GM12878 (cell line): ENCODE data around the gene NPLOC4. TPM values are rescaled to one million over a fixed set of nuclear protein-coding genes. Genes with fewer than 3 reads are reported as not detected.

Source experiments
- ATAC-seq: fragments of 200-7000 bp; cut with Tn5 transposase; 3 replicates; pipeline ENCODE4 v1.9.1; 2020; ENCODE audit warnings: mild to moderate bottlenecking, moderate library complexity
- BruUV-seq: library from RNA; stranded (reverse); fragments of 400-500 nt; replicated peaks from 2 replicates; lab custom pipeline; 2021; lab: Mats Ljungman, UMichigan
- CTCF ChIA-PET: fragments of 300-600 bp; sonication (Branson Sonifier 250); formaldehyde crosslinking; extraction: SDS; loops from one replicate; lab custom pipeline; 2021; ENCODE audit warnings: inconsistent platforms; lab: Yijun Ruan, JAX
- POLR2A ChIA-PET: fragments of 350-600 bp; formaldehyde crosslinking; extraction: SDS; loops from one replicate; lab custom pipeline; 2021; ENCODE audit warnings: inconsistent platforms; lab: Charles Lee
- RAD21 ChIA-PET: fragments of 300-600 bp; sonication (Branson Sonifier 250); formaldehyde crosslinking; loops from one replicate; lab custom pipeline; 2023; ENCODE audit warnings: antibody characterized with exemption; ENCODE audit not compliant: unreplicated experiment; lab: Charles Lee
- SMC1A ChIA-PET: fragments of 300-600 bp; sonication (Branson Sonifier 250); formaldehyde crosslinking; loops from one replicate; lab custom pipeline; 2023; ENCODE audit not compliant: unreplicated experiment, uncharacterized antibody; lab: Charles Lee
- DNase-seq: peaks from one replicate; pipeline ENCODE4 v3.0.0-alpha.2; 2011; ENCODE audit warnings: low read depth, low spot score
- FAIRE-seq: peaks from 3 replicates; lab custom pipeline; 2011; peaks lifted over from hg19 to GRCh38; lab: Jason Lieb, UNC
- H2AFZ ChIP-seq: 2 replicates; pipeline ENCODE4 v1.6.0; 2011; ENCODE audit warnings: low read depth, low read length, control low read depth; ENCODE audit not compliant: control insufficient read depth
- H3K27ac ChIP-seq: 2 replicates; pipeline ENCODE4 v1.5.1; 2011; ENCODE audit warnings: control low read depth; ENCODE audit not compliant: control insufficient read depth, insufficient read depth
- H3K27me3 ChIP-seq, 2 experiments: replicated peaks in 1 of 2; 2 replicates each; pipeline versions ENCODE4 v1.6.0 to v1.6.1; 2011; ENCODE audit warnings: low read length in 1 of 2; ENCODE audit not compliant: control insufficient read depth in 2 of 2, insufficient read depth in 2 of 2
- H3K36me3 ChIP-seq, 2 experiments: 2 replicates each; pipeline ENCODE4 v1.5.1; 2011; ENCODE audit warnings: low read length in 1 of 2; ENCODE audit not compliant: control insufficient read depth in 2 of 2, insufficient read depth in 2 of 2
- H3K4me1 ChIP-seq: 2 replicates; pipeline ENCODE4 v1.6.1; 2011; ENCODE audit warnings: mild to moderate bottlenecking, low read length, moderate library complexity, mixed read lengths; ENCODE audit not compliant: control insufficient read depth, insufficient read depth
- H3K4me2 ChIP-seq: 2 replicates; pipeline ENCODE4 v1.6.0; 2011; ENCODE audit warnings: control low read depth; ENCODE audit not compliant: control insufficient read depth, insufficient read depth
- H3K4me3 ChIP-seq: fragments of 200-600 bp; sonication (generic); 2 replicates; pipeline ENCODE4 v1.5.1; 2016
- H3K79me2 ChIP-seq: 2 replicates; pipeline ENCODE4 v1.6.0; 2011; ENCODE audit warnings: low read length; ENCODE audit not compliant: control insufficient read depth, insufficient read depth
- H3K9ac ChIP-seq: 2 replicates; pipeline ENCODE4 v1.8.0; 2011; ENCODE audit warnings: low read length, control low read depth, mixed read lengths; ENCODE audit not compliant: control insufficient read depth, insufficient read depth
- H3K9me3 ChIP-seq: replicated peaks from 3 replicates; pipeline ENCODE4 v1.5.1; 2011; ENCODE audit warnings: mild to moderate bottlenecking, low read length; ENCODE audit not compliant: control insufficient read depth, insufficient read depth
- H4K20me1 ChIP-seq: 2 replicates; pipeline ENCODE4 v1.6.0; 2011; ENCODE audit not compliant: control insufficient read depth, insufficient read depth
- ATF7 ChIP-seq: fragments of 450-650 bp; IDR thresholded peaks from 2 replicates; pipeline ENCODE4 v1.6.1; 2016; ENCODE audit warnings: low read depth, mild to moderate bottlenecking
- BCL11A ChIP-seq: IDR thresholded peaks from 2 replicates; pipeline ENCODE4 v1.6.1; 2011; ENCODE audit warnings: low read depth, low read length
- FOS ChIP-seq: IDR thresholded peaks from 3 replicates; pipeline ENCODE4 v1.6.1; 2011; ENCODE audit warnings: borderline replicate concordance; ENCODE audit not compliant: insufficient read length; ENCODE audit errors: extremely low read depth
- GABPA ChIP-seq: IDR thresholded peaks from 2 replicates; pipeline ENCODE4 v1.6.1; 2014; ENCODE audit warnings: antibody characterized with exemption, low read depth, mild to moderate bottlenecking, inconsistent platforms
- HDGF ChIP-seq: fragments of 450-650 bp; IDR thresholded peaks from 2 replicates; pipeline ENCODE4 v1.6.1; 2016; ENCODE audit warnings: antibody characterized with exemption
- MEF2B ChIP-seq: fragments of 450-650 bp; IDR thresholded peaks from 2 replicates; pipeline ENCODE4 v1.6.1; 2018; ENCODE audit warnings: mild to moderate bottlenecking, moderate library complexity; ENCODE audit not compliant: partially characterized antibody, poor library complexity, severe bottlenecking
- RELA ChIP-seq: fragments of 450-650 bp; IDR thresholded peaks from 2 replicates; pipeline ENCODE4 v1.8.0; 2014; ENCODE audit warnings: borderline replicate concordance; ENCODE audit not compliant: partially characterized antibody
- SMC3 ChIP-seq: IDR thresholded peaks from 2 replicates; pipeline ENCODE4 v1.6.1; 2011; ENCODE audit warnings: low read length, improper control_type of control experiment, borderline replicate concordance
- SREBF1 ChIP-seq: IDR thresholded peaks from 2 replicates; pipeline ENCODE4 v1.6.1; 2012; ENCODE audit warnings: mild to moderate bottlenecking, low read length
- ZNF217 ChIP-seq: fragments of 450-650 bp; IDR thresholded peaks from 2 replicates; pipeline ENCODE4 v1.6.1; 2017; ENCODE audit warnings: antibody characterized with exemption, mild to moderate bottlenecking
- ZNF622 ChIP-seq: fragments of 450-650 bp; IDR thresholded peaks from 2 replicates; pipeline ENCODE4 v1.6.1; 2017; ENCODE audit warnings: mild to moderate bottlenecking, inconsistent platforms
- WGBS: methylation state at CpG from one replicate; pipeline ENCODE4 v1.1.6; 2016; ENCODE audit warnings: low lambda C conversion rate; ENCODE audit not compliant: insufficient replicate concordance, insufficient coverage; ENCODE audit errors: missing lambda C conversion rate; 5-methylcytosine and 5-hydroxymethylcytosine counted together
- in situ Hi-C: fragments of 300-500 bp; cut with MboI; formaldehyde crosslinking; loops from 9 replicates; pipeline ENCODE4 v1.14.3; 2018; ENCODE audit warnings: mixed read lengths
- intact Hi-C: fragments of 100-400 bp; cut with micrococcal nuclease; formaldehyde crosslinking; loops from one replicate; pipeline ENCODE4 v1.14.2; 2022; ENCODE audit not compliant: unreplicated experiment
- polyA plus RNA-seq, 11 experiments: library from polyadenylated mRNA; depleted of rRNA in 4 of 11; unstranded in 6 of 11; stranded (reverse) in 5 of 11; fragments of >200 nt; fragmentation: Nextera tagmentation in 4 of 11; fragmentation: Illumina TruSeq in 1 of 11; extraction: Ambion mirVana in 4 of 11; extraction: Trizol in 1 of 11; gene quantifications; 1 replicate in 1 of 11; 2 replicates in 10 of 11; pipeline versions ENCODE4 v1.2.1 to v1.2.3, GENCODE V29; 2011 to 2016; ENCODE audit warnings: inconsistent platforms in 2 of 11, missing spikeins in 2 of 11, low read depth in 1 of 11
- total RNA-seq, 4 experiments: library from RNA; depleted of rRNA in 3 of 4; stranded (reverse); fragments of >200 nt in 3 of 4; fragmentation: Illumina TruSeq in 1 of 4; extraction: Trizol in 1 of 4; gene quantifications; 2 replicates each; pipeline versions ENCODE4 v1.2.1 to v1.2.3, GENCODE V29; 2013 to 2021
- TF ChIP-seq, protein P1 (sequence below): fragments of 450-650 bp; formaldehyde crosslinking; IDR thresholded peaks from 2 replicates; pipeline ENCODE4 v1.4.0; 2022; ENCODE audit warnings: mild to moderate bottlenecking, moderate library complexity

Gene NPLOC4
- total and polyA plus RNA-seq, 10 of the 15 experiments (the other 5 are each of a cell fraction or from before 2014, with no cell fraction given) = 1.5 to 83.7 (median 45.8) TPM

DNA sequence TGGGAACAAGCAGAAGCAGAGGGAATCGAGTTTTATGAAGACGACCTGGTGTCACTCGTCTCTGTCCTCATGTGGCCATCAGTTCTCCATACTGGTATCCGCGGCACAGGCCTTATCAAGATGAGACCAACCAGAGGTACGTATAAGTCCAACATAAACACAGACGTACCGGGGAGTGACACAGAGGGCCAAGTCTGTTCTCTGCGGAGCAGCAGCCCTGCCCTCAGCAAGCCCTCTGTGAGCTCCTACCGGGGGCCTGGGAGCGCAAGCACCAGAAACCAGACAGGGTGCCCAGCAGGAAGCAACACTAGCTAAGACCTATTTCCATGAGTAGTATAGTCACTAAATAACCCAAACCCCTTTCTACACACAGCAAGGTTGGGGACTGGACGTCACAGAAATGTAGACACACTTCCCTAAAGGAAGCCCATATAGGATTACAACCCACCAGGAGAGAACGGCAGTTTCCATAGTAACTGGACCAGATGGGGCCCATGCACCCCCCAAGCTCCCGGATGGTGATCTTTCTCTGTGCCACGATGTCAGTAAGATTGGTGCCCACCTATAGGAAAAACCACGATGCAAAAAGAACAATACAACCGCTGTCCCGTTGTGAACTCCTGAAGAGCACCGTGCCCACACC is 45.8 kb upstream of the NPLOC4 start:
- in situ Hi-C loops (no loop called here), intact Hi-C loops (loop anchor here (2.0 kb wide), 1 partner anchor 20 kb away; the partner anchor contains the start of gene MRPL12)
- peaks cover 0 to 7% of the 10 kb centered on the region in 2 experiments; a peak in 3 of 4 replicates for H3K36me3 ChIP-seq
- ChIA-PET RAD21 (interaction anchor here (0.6 to 1.9 kb wide), 6 partner anchors 17 to 1034 kb away, joined by 3 to 6 read pairs (median 4); partner anchors contain the start of genes FN3KRP and MRPL12), CTCF (interaction anchor here (1.1 to 1.5 kb wide), 3 partner anchors 8 to 82 kb away, joined by 3 to 5 read pairs (median 4); no protein-coding TSS in a partner anchor), POLR2A (interaction anchor here (1.0 to 4.0 kb wide), 3 partner anchors 17 to 29 kb away, joined by 3 to 32 read pairs (median 6); partner anchors contain the start of gene MRPL12), SMC1A (interaction anchor here (1.1 kb wide), 1 partner anchor 30 kb away, joined by 3 read pairs; no protein-coding TSS in a partner anchor)
- no peak overlapping the region for H2AFZ ChIP-seq
- H3K9me3 ChIP-seq = no peaks in the 10 kb centered on the region
- BruUV-seq = no TSS peak
- no peaks in the 10 kb centered on the region for H3K27me3 ChIP-seq
- H3K4me3 ChIP-seq = peak overlapping the region; percentile 75
- peaks cover 11% of the 10 kb centered on the region for H3K4me1 ChIP-seq
- peak overlapping the region; percentile 36; the same call in 1 of the 2 replicates for H3K27ac ChIP-seq
- peak overlapping the region; percentile 74 for H3K9ac ChIP-seq
- peaks cover 38% of the 10 kb centered on the region for H3K79me2 ChIP-seq
- H3K4me2 ChIP-seq = peak overlapping the region; percentile 72
- no peak for TF ChIP-seq GABPA
- TF ChIP-seq ZNF622 = no peak
- no peak for TF ChIP-seq BCL11A
- no peak for TF ChIP-seq SREBF1
- TF ChIP-seq FOS = no peak
- TF ChIP-seq HDGF = no peak
- no peak for TF ChIP-seq ATF7
- no peak for TF ChIP-seq MEF2B
- TF ChIP-seq, protein P1, sequence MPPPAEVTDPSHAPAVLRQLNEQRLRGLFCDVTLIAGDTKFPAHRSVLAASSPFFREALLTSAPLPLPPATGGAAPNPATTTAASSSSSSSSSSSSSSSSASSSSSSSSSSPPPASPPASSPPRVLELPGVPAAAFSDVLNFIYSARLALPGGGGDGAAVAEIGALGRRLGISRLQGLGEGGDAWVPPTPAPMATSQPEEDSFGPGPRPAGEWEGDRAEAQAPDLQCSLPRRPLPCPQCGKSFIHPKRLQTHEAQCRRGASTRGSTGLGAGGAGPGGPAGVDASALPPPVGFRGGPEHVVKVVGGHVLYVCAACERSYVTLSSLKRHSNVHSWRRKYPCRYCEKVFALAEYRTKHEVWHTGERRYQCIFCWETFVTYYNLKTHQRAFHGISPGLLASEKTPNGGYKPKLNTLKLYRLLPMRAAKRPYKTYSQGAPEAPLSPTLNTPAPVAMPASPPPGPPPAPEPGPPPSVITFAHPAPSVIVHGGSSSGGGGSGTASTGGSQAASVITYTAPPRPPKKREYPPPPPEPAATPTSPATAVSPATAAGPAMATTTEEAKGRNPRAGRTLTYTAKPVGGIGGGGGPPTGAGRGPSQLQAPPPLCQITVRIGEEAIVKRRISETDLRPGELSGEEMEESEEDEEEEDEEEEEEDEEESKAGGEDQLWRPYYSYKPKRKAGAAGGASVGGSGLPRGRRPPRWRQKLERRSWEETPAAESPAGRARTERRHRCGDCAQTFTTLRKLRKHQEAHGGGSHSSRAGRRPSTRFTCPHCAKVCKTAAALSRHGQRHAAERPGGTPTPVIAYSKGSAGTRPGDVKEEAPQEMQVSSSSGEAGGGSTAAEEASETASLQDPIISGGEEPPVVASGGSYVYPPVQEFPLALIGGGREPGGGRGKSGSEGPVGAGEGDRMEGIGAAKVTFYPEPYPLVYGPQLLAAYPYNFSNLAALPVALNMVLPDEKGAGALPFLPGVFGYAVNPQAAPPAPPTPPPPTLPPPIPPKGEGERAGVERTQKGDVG (CRISPR knock-in tag) = no peak
- TF ChIP-seq SMC3 = no peak
- no peak for TF ChIP-seq ZNF217
- no peak for TF ChIP-seq RELA
- DNase-seq (no peak), FAIRE-seq (no peak), ATAC-seq (no peak)
- WGBS = 46% methylated on average over 19 of the region's 19 CpGs
- H4K20me1 ChIP-seq = peaks cover 8% of the 10 kb centered on the region; the same call in 1 of the 2 replicates
